Measurements from ENCODE around the gene ADCY4.
A peak's percentile ranks its signal among the peaks of the same experiment; 100 is the strongest.

Gene ADCY4

GRCh38 chr14:24339284-24340151, 4.6 kb upstream of the ADCY4 start, which contains the start of gene RIPK3:
Gene RIPK3, minus strand, starts transcription at chr14:24339991. Its CDS starts 165 bp downstream, at chr14:24339826.
- Histone ChIP-seq H3K36me3 (ENCODE audit: control insufficient read depth in 4 of 4, insufficient read depth in 4 of 4, low read length in 3 of 4) (peaks cover 0 to 18% (median 9%) of the 10 kb centered on the region in 4 experiments), H3K4me1 (ENCODE audit: control extremely low read depth in 1 of 4, control insufficient read depth in 4 of 4, insufficient read depth in 4 of 4, low read length in 3 of 4) (peaks cover 7 to 40% (median 38%) of the 10 kb centered on the region in 4 experiments), H3K9me3 (ENCODE audit: control extremely low read depth in 1 of 5, control insufficient read depth in 4 of 5, insufficient read depth in 2 of 5, low read depth in 1 of 5, low read length in 4 of 5) (no peaks in the 10 kb centered on the region), H3K4me3 (ENCODE audit: control insufficient read depth in 1 of 7, extremely low read depth in 1 of 7, insufficient read depth in 4 of 7, low read depth in 2 of 7, low read length in 6 of 7) (peak within 1 kb of the TSS; percentile 43 to 91 (median 75)), H3K27ac (ENCODE audit: insufficient read depth in 1 of 2, low read depth in 1 of 2, low read length in 2 of 2, poor library complexity in 1 of 2, severe bottlenecking in 2 of 2) (peak within 1 kb of the TSS in 1 of 2 experiments; percentile 53), H3K27me3 (replicated peaks in 2 of 5; ENCODE audit: control insufficient read depth in 4 of 5, insufficient read depth in 5 of 5, low read length in 4 of 5) (peaks cover 0 to 10% (median 2%) of the 10 kb centered on the region in 5 experiments)
- peak in 2 of 3 donors; percentile 62 to 74 for DNase-seq
- ChIA-PET POLR2A (interaction anchor here (0.6 to 1.4 kb wide), 2 partner anchors 8 to 88 kb away, joined by 3 to 4 read pairs; no protein-coding TSS in a partner anchor), CTCF (interaction anchor here (0.7 to 21.7 kb wide), 19 partner anchors 7 to 93 kb away, joined by 3 to 488 read pairs (median 4); partner anchors contain the start of genes CBLN3, KHNYN and SDR39U1)
- WGBS (ENCODE audit: insufficient coverage): 5% methylated on average over 29 of the region's 51 CpGs

- peaks cover 0 to 17% (median 5%) of the 10 kb centered on the region in 5 experiments for H3K27me3 ChIP-seq (replicated peaks in 2 of 5; ENCODE audit: control insufficient read depth in 4 of 5, insufficient read depth in 5 of 5, low read length in 4 of 5)
- H3K4me3 ChIP-seq (ENCODE audit: control insufficient read depth in 1 of 7, extremely low read depth in 1 of 7, insufficient read depth in 4 of 7, low read depth in 2 of 7, low read length in 6 of 7): peak overlapping the region; percentile 43 to 91 (median 75)
These were observed 4.0 kb upstream of the ADCY4 start for GRCh38 chr14:24338843-24339242.

GRCh38 chr14:24337824-24338175, 2.9 kb upstream of the ADCY4 start:
- no peak for DNase-seq
- WGBS (ENCODE audit: insufficient coverage): 100% methylated on average over 4 of the region's 8 CpGs
- POLR2A ChIA-PET: no interaction called here

More at GRCh38 chr14:24338843-24339242, 4.0 kb upstream of the ADCY4 start:
- H3K4me1 ChIP-seq (ENCODE audit: control extremely low read depth in 1 of 4, control insufficient read depth in 4 of 4, insufficient read depth in 4 of 4, low read length in 3 of 4): peaks cover 10 to 47% (median 43%) of the 10 kb centered on the region in 4 experiments
- H3K36me3 ChIP-seq (ENCODE audit: control insufficient read depth in 4 of 4, insufficient read depth in 4 of 4, low read length in 3 of 4): peaks cover 0 to 18% (median 9%) of the 10 kb centered on the region in 4 experiments
- POLR2A ChIA-PET: no interaction called here
- CTCF ChIA-PET: interaction anchor here (0.8 to 21.7 kb wide), 13 partner anchors 8 to 94 kb away, joined by 3 to 488 read pairs (median 4); partner anchors contain the start of genes CBLN3, KHNYN and SDR39U1
- no peaks in the 10 kb centered on the region for H3K9me3 ChIP-seq (ENCODE audit: control extremely low read depth in 1 of 5, control insufficient read depth in 4 of 5, insufficient read depth in 2 of 5, low read depth in 1 of 5, low read length in 4 of 5)
- WGBS (ENCODE audit: insufficient coverage): 86% methylated on average over 14 of the region's 14 CpGs
- no peak overlapping the region for H3K27ac ChIP-seq (ENCODE audit: insufficient read depth in 1 of 2, low read depth in 1 of 2, low read length in 2 of 2, poor library complexity in 1 of 2, severe bottlenecking in 2 of 2)
- no peak for DNase-seq

GRCh38 chr14:24337144-24337823, 2.4 kb upstream of the ADCY4 start:
- H3K4me3 ChIP-seq (ENCODE audit: control insufficient read depth in 1 of 7, extremely low read depth in 1 of 7, insufficient read depth in 4 of 7, low read depth in 2 of 7, low read length in 6 of 7): no peak overlapping the region
- no peaks in the 10 kb centered on the region for H3K9me3 ChIP-seq (ENCODE audit: control extremely low read depth in 1 of 5, control insufficient read depth in 4 of 5, insufficient read depth in 2 of 5, low read depth in 1 of 5, low read length in 4 of 5)
- CTCF ChIA-PET: interaction anchor here (0.8 to 21.7 kb wide), 10 partner anchors 10 to 95 kb away, joined by 3 to 488 read pairs (median 23); partner anchors contain the start of genes CBLN3, CIDEB, DHRS1 and KHNYN
- peaks cover 10 to 62% (median 58%) of the 10 kb centered on the region in 4 experiments for H3K4me1 ChIP-seq (ENCODE audit: control extremely low read depth in 1 of 4, control insufficient read depth in 4 of 4, insufficient read depth in 4 of 4, low read length in 3 of 4)
- WGBS (ENCODE audit: insufficient coverage): 100% methylated on average over 6 of the region's 7 CpGs
- H3K27me3 ChIP-seq (replicated peaks in 2 of 5; ENCODE audit: control insufficient read depth in 4 of 5, insufficient read depth in 5 of 5, low read length in 4 of 5): peaks cover 0 to 32% (median 9%) of the 10 kb centered on the region in 5 experiments
- H3K27ac ChIP-seq (ENCODE audit: insufficient read depth in 1 of 2, low read depth in 1 of 2, low read length in 2 of 2, poor library complexity in 1 of 2, severe bottlenecking in 2 of 2): no peak overlapping the region
- H3K36me3 ChIP-seq (ENCODE audit: control insufficient read depth in 4 of 4, insufficient read depth in 4 of 4, low read length in 3 of 4): peaks cover 0 to 18% (median 9%) of the 10 kb centered on the region in 4 experiments
- DNase-seq: no peak
- POLR2A ChIA-PET: interaction anchor here (1.8 kb wide), 1 partner anchor 94 kb away, joined by 5 read pairs; no protein-coding TSS in a partner anchor

More at GRCh38 chr14:24337824-24338175, 2.9 kb upstream of the ADCY4 start:
- H3K36me3 ChIP-seq (ENCODE audit: control insufficient read depth in 4 of 4, insufficient read depth in 4 of 4, low read length in 3 of 4): peaks cover 0 to 18% (median 9%) of the 10 kb centered on the region in 4 experiments
- no peak overlapping the region for H3K27ac ChIP-seq (ENCODE audit: insufficient read depth in 1 of 2, low read depth in 1 of 2, low read length in 2 of 2, poor library complexity in 1 of 2, severe bottlenecking in 2 of 2)
- peaks cover 0 to 27% (median 9%) of the 10 kb centered on the region in 5 experiments for H3K27me3 ChIP-seq (replicated peaks in 2 of 5; ENCODE audit: control insufficient read depth in 4 of 5, insufficient read depth in 5 of 5, low read length in 4 of 5)
- peaks cover 10 to 57% (median 53%) of the 10 kb centered on the region in 4 experiments for H3K4me1 ChIP-seq (ENCODE audit: control extremely low read depth in 1 of 4, control insufficient read depth in 4 of 4, insufficient read depth in 4 of 4, low read length in 3 of 4)
- no peaks in the 10 kb centered on the region for H3K9me3 ChIP-seq (ENCODE audit: control extremely low read depth in 1 of 5, control insufficient read depth in 4 of 5, insufficient read depth in 2 of 5, low read depth in 1 of 5, low read length in 4 of 5)
- CTCF ChIA-PET: interaction anchor here (0.8 to 21.7 kb wide), 9 partner anchors 9 to 95 kb away, joined by 3 to 488 read pairs (median 19); partner anchors contain the start of genes CBLN3, CIDEB, DHRS1 and KHNYN
- H3K4me3 ChIP-seq (ENCODE audit: control insufficient read depth in 1 of 7, extremely low read depth in 1 of 7, insufficient read depth in 4 of 7, low read depth in 2 of 7, low read length in 6 of 7): no peak overlapping the region

DNA sequence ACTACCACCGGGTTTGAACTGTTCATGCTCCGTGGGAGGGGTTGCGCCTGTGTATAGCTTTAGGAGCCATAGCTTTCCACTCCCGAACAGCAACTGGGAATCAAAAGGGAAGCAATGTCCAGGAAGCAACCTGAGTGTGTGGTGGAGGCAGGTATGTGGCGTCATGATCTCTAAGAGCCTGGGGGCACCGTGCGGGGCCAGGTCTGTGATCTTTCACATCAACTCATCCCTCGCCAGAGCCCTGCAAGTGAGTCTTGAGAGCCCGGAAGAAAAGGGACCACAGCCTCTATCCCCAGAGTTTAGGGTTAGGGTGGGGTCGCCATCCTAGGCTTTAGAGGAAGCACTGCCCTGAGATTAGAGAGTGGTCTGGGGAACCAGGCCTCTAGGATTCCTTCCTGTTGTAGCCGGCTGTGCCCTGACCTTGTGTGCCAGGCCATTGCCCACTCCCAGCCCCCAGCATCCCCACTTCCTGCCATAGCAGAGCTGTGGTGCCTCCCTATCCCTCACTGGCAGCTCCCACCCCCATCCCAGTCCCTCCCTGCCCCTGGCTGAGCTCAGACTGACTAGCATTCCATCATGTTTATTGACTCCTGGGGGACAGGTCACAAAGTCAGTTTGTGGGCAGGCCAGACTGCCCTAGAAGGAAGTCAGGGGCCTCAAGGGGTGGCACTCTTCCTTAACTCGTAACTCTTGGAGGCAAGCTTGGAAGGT, 745 bp upstream of the ADCY4 start:
- DNase-seq: peak in 2 of 3 donors; percentile 66 to 75
- peaks cover 15 to 71% (median 67%) of the 10 kb centered on the region in 4 experiments for H3K4me1 ChIP-seq (ENCODE audit: control extremely low read depth in 1 of 4, control insufficient read depth in 4 of 4, insufficient read depth in 4 of 4, low read length in 3 of 4)
- H3K36me3 ChIP-seq (ENCODE audit: control insufficient read depth in 4 of 4, insufficient read depth in 4 of 4, low read length in 3 of 4): peaks cover 0 to 18% (median 9%) of the 10 kb centered on the region in 4 experiments
- peak overlapping the region in 4 of 7 experiments; percentile 21 to 67 (median 54) for H3K4me3 ChIP-seq (ENCODE audit: control insufficient read depth in 1 of 7, extremely low read depth in 1 of 7, insufficient read depth in 4 of 7, low read depth in 2 of 7, low read length in 6 of 7)
- CTCF ChIA-PET: interaction anchor here (0.8 to 21.7 kb wide), 9 partner anchors 11 to 121 kb away, joined by 3 to 488 read pairs (median 19); partner anchors contain the start of genes CBLN3, CIDEB, DHRS1 and KHNYN
- POLR2A ChIA-PET: interaction anchor here (0.6 to 1.8 kb wide), 2 partner anchors 75 to 96 kb away, joined by 3 to 5 read pairs; no protein-coding TSS in a partner anchor
- no peak overlapping the region for H3K27ac ChIP-seq (ENCODE audit: insufficient read depth in 1 of 2, low read depth in 1 of 2, low read length in 2 of 2, poor library complexity in 1 of 2, severe bottlenecking in 2 of 2)
- H3K9me3 ChIP-seq (ENCODE audit: control extremely low read depth in 1 of 5, control insufficient read depth in 4 of 5, insufficient read depth in 2 of 5, low read depth in 1 of 5, low read length in 4 of 5): no peaks in the 10 kb centered on the region
- WGBS (ENCODE audit: insufficient coverage): 24% methylated on average over 5 of the region's 12 CpGs
- H3K27me3 ChIP-seq (replicated peaks in 2 of 5; ENCODE audit: control insufficient read depth in 4 of 5, insufficient read depth in 5 of 5, low read length in 4 of 5): peaks cover 0 to 34% (median 9%) of the 10 kb centered on the region in 5 experiments

Measured in common myeloid progenitor, CD34-positive (primary cell).